Measurements from ENCODE around the gene ROBO1. TPM values are rescaled to one million over a fixed set of nuclear protein-coding genes. Genes with fewer than 3 reads are reported as not detected.
"Not testable (repeated sequence)": the region's sequence is repeated elsewhere in the genome, so short reads cannot be mapped to it uniquely, and the experiment has no call there.

ROBO1 gene
- 25.3 and 34.2 TPM in 2 replicates for total RNA-seq (ENCODE audit: low replicate concordance)

- no peak within 1 kb of the TSS for H3K4me3 ChIP-seq (ENCODE audit: low read depth, low read length)
- no peak for DNase-seq (ENCODE audit: low read depth)
- no peak for TF ChIP-seq CTCF (IDR thresholded peaks at IDR 0.05; ENCODE audit: insufficient read depth, low read length)
Observed at GRCh38 chr3:79767905-79768267, at the start of gene ROBO1. Gene ROBO1 (minus strand): TSS chr3:79767998.

- no peak for DNase-seq (ENCODE audit: low read depth)
- no peak overlapping the region for H3K4me3 ChIP-seq (ENCODE audit: low read depth, low read length)
- TF ChIP-seq CTCF (IDR thresholded peaks at IDR 0.05; ENCODE audit: insufficient read depth, low read length) = no peak
Observed at GRCh38 chr3:79817224-79817623, 49.4 kb upstream of the ROBO1 start.

- DNase-seq (ENCODE audit: low read depth) = no peak
- H3K4me3 ChIP-seq (ENCODE audit: low read depth, low read length) = no peak overlapping the region
- TF ChIP-seq CTCF (IDR thresholded peaks at IDR 0.05; ENCODE audit: insufficient read depth, low read length) = no peak
Observed at GRCh38 chr3:79815478-79815877, 47.7 kb upstream of the ROBO1 start.

GRCh38 chr3:79810581-79810980 is 42.8 kb upstream of the ROBO1 start:
- no peak overlapping the region for H3K4me3 ChIP-seq (ENCODE audit: low read depth, low read length)
- DNase-seq (ENCODE audit: low read depth) = no peak
- TF ChIP-seq CTCF (IDR thresholded peaks at IDR 0.05; ENCODE audit: insufficient read depth, low read length) = no peak

- no peak for DNase-seq (ENCODE audit: low read depth)
- H3K4me3 ChIP-seq (ENCODE audit: low read depth, low read length) = no peak overlapping the region
- no peak for TF ChIP-seq CTCF (IDR thresholded peaks at IDR 0.05; ENCODE audit: insufficient read depth, low read length)
Observed at GRCh38 chr3:79810092-79810491, 42.3 kb upstream of the ROBO1 start.

- no peak for TF ChIP-seq CTCF (IDR thresholded peaks at IDR 0.05; ENCODE audit: insufficient read depth, low read length)
- no peak overlapping the region for H3K4me3 ChIP-seq (ENCODE audit: low read depth, low read length)
- no peak for DNase-seq (ENCODE audit: low read depth)
Observed at GRCh38 chr3:79809106-79809505, 41.3 kb upstream of the ROBO1 start.

GRCh38 chr3:79808515-79808914 is 40.7 kb upstream of the ROBO1 start:
- DNase-seq (ENCODE audit: low read depth) = no peak
- no peak for TF ChIP-seq CTCF (IDR thresholded peaks at IDR 0.05; ENCODE audit: insufficient read depth, low read length)

GRCh38 chr3:79790177-79790576 is 22.4 kb upstream of the ROBO1 start:
- not testable (repeated sequence) for H3K4me3 ChIP-seq (ENCODE audit: low read depth, low read length)

More at GRCh38 chr3:79808515-79808914, 40.7 kb upstream of the ROBO1 start:
- H3K4me3 ChIP-seq (ENCODE audit: low read depth, low read length) = no peak overlapping the region

More at GRCh38 chr3:79790177-79790576, 22.4 kb upstream of the ROBO1 start:
- DNase-seq (ENCODE audit: low read depth) = not testable (repeated sequence)
